Suprapubic skin (tissue), 3 donors: ENCODE measurements around the gene SLC10A3.

ENCODE experiments used
- CTCF ChIP-seq, 2 donors: fragments of 200-600 bp in 1 of 2; fragments of 450-650 bp in 1 of 2; sonication (generic) in 1 of 2; IDR thresholded peaks; one replicate each; pipeline ENCODE4 v1.5.1; 2016 to 2019; ENCODE audit warnings: antibody characterized with exemption in 2 of 2, mild to moderate bottlenecking in 1 of 2, moderate library complexity in 1 of 2
- POLR2A ChIP-seq, 2 donors: fragments of 450-650 bp; IDR thresholded peaks; one replicate each; pipeline ENCODE4 v1.6.1; 2017; ENCODE audit warnings: antibody characterized with exemption in 2 of 2, mild to moderate bottlenecking in 2 of 2, moderate library complexity in 2 of 2

DNA sequence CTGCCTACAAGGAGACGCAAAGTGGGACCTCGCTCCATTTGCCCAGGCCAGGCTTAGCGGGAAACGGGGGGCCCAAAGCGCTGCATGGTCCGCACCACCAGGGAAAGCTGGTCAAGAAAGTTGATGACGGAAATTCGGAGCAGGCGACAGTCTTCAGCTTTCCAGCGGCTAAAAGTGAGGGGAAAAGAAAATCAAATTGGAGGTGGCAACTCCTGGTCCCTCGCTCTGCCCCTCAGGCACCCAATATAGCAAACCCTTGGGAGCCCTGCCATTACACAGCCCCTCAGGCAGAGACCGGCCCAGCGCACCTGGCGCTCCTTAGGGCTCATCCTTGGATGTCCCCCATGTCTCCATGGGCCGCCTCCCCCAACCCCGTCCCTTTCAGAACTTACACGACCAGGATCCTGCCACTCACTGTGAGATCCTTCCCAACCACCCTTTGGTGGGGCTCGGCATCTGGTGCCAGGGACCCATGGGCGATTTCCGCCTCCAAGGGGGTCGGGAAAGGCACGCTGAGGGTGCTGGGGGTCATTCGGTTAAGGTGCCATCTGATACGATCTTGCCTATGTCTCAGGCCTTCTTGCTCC, 12.4 kb downstream of the SLC10A3 start:
- no peak for TF ChIP-seq POLR2A (IDR thresholded peaks at IDR 0.05)
- TF ChIP-seq CTCF (IDR thresholded peaks at IDR 0.05), result no peak
